GM19099 (cell line): Measurements from ENCODE around the gene TPCN2.

Source experiments
- POLR2A ChIP-seq: IDR thresholded peaks from 3 replicates; pipeline ENCODE4 v1.6.1; 2011; ENCODE audit warnings: low read depth; ENCODE audit not compliant: insufficient read length; ENCODE audit errors: extremely low read depth

TPCN2 gene

DNA sequence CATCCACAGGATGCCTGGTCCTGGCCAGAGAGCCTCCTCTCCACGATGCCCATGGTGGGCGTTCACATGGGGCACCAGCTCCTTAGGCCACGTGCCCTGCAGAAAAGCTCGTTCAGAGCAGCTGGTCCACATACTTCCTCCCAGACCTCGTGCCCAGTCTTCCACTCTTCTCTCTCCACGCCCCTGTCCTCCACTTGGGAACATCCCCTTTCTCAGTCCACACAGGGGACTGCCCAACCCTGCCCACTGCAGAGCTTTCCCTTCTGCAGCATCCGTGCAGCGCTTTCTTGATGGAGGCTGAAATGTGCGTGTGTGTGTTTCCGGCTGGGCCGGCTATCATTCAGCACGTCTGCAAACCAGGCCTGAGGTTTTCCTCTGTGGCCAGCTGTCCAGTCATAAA, 11.3 kb downstream of the TPCN2 start:
- TF ChIP-seq POLR2A: no peak

DNA sequence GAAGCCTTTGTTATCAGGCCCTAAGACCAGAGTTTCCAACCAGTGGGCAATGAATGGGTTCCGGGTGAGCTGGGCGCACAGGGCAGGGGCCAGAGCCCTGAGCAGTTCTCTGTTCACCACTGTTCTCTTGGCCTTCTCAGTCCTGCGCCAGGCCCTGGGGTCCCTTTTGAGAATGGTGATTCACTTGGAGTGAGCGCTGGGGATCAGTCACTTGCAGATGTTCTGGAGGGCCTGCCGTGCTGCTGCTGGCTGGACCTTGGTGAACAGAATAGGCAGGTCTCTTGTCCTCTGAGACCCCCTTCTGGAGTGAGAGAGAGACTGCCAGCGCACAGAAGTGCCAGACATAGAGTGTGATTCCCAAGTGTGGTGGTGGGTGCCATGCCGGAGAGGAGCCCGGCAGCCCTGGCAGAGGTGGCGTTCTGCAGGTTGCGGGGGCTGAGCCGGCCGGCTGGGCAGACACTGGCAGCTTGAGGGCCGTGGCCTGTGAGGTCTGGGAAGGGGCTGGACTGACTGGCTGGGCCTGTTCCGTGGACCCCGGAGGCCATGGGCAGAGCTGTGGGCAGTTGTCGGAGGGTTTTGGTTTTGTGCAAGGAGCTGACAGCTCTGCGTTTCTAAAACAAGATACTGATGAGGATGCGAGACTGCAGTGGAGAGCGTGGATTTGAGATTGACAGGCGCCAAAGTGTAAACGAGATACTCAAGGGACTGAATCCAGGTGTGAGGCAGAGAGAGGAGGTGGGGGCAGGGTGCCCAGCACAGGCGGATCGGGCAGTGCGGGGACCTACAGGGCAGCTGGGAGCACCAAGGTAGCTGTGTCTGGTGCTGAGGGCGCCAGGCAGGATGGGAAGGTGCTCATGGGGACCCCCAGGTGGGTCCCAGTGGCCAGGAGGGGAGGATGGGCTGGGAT, 12.3 kb downstream of the TPCN2 start:
- no peak for TF ChIP-seq POLR2A

DNA sequence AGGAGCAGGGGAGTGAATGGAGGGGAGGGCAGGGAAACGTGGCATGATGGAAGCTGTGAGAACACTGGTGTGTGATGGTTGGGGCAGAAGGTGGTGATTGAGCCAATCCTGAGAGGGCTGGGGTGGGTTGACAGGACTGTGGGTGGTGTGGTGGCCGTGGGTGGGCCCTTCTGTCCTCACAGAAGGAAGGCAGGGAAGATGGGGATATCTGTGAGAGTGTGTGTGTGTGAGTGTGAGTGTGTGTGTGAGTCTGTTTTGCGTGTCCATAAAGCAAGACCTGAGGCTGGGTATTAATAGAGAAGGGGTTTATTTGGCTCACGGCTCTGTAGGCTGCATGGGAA, 13.0 kb downstream of the TPCN2 start:
- TF ChIP-seq POLR2A: no peak

DNA sequence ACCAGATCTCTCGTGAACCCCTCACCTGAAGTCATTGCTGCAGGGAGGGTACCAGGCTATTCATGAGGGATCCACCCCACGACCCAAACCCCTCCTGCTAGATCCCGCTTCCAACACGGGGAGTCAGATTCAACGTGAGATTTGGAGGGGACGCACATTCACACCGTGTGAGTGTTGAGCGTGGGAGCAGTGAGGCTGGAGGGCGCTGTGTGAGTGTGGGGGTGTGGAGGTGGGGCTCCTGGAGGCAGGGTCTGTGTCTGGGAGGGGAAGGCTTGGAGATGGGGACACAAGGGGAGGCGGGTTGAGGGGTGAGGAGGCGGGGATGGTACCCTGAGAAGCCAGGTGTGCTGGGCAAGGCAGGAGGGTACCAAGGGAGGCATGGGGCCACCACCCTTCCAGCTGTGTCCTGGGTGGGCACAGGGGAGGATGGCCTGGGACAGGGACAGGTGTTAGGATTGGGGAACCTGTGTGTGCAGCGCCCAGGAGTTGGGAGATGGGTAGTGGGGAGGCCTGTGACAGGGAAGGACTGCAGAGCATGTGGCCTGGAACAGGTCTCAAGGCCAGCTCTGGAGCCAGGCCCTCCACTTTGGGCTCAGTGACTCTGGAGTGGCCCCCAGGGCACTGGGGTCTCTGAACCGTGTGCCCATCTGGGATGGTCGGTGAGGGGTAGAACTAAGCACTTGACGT, 13.6 kb downstream of the TPCN2 start:
- TF ChIP-seq POLR2A: no peak

DNA sequence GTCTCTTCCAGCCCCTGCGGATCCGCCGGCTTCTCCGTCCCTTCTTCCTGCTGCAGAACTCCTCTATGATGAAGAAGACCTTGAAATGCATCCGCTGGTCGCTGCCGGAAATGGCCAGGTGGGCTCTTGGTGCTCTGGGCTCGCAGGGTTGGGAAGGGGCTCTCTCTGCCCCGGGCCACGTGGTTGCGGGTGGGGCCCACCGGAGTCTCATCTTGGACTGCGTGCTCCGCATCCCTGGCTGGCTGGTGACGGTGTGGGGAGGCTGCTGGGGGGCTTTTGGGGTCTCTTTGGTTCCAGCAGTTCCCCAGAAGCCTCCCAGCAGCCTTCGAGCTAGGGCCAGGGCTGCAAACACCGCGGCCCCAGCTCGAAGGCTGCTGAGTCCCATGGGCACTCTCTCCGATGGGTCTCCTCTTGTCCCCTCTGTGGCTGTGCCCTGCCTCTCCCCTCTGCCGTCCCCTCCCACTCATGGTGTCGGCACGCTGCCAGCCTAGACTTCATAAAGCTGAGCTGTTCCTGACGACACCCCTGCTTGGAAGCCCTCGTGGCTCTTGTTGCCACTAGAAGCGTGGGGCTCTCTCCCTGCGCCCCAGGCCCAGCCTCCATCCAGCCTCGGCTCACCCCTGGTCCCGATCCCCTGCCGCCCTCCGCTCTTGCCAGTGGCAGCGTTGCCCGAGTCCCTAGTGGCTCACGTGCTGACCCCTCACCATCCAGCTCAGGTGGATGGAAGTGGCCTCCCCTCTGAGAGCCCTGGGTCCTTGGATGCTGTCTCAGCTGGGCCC, 14.3 kb downstream of the TPCN2 start:
- TF ChIP-seq POLR2A: no peak

DNA sequence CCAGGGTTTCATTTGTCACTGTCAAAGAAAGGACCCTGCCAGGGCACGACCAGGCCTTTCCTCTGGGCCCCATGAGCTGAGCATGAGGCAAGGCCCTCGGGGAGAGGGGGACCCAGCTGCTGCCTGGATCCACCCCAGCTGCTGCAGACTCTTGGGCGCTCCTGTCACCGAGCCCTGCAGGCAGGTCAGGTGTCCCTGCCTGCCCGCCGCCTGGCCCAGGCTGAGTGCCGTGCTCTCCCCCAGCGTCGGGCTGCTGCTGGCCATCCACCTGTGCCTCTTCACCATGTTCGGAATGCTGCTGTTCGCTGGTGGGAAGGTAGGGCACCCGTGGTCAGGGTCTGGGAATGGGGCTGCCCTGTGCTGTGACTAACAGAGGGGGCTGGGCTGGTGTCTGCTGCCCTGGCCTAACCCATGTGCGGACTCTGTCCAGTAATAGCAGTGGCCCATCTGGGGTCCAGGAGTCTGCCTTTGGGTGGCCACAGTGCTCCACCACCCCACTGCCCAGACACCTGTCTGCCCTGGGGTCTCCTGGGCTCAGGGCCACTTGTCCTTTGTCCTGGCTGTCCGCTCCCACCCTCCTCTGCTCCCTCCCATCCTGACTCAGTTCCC, 15.0 kb downstream of the TPCN2 start:
- TF ChIP-seq POLR2A: no peak

DNA sequence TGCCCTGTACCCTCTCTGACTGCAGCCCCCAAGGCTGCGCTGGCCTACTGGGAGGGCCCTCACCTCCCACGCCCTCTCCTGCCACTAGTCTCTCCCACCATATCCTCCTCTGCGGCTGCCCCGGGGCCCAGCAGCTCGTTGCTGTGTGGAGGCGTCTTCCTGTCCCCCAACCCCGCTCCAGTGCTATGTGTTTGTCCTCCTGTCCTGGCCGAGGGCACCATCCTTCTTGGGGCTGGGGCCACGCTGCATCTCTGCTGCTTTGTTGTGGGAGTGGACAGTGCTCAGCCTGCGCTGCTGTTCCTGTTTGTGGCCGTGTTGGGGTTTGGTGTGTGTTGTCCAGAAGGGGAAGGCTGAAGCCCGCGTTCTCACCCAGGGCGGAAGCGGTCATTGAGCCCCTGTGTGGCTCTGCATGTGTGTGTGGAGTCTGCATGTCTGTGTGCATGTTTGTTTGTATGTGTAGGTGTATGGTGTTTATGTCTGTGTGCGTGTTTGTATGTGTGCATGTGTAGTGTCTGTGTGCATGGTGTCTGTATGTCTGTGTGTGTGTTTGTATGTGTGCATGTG, 15.7 kb downstream of the TPCN2 start:
- no peak for TF ChIP-seq POLR2A

DNA sequence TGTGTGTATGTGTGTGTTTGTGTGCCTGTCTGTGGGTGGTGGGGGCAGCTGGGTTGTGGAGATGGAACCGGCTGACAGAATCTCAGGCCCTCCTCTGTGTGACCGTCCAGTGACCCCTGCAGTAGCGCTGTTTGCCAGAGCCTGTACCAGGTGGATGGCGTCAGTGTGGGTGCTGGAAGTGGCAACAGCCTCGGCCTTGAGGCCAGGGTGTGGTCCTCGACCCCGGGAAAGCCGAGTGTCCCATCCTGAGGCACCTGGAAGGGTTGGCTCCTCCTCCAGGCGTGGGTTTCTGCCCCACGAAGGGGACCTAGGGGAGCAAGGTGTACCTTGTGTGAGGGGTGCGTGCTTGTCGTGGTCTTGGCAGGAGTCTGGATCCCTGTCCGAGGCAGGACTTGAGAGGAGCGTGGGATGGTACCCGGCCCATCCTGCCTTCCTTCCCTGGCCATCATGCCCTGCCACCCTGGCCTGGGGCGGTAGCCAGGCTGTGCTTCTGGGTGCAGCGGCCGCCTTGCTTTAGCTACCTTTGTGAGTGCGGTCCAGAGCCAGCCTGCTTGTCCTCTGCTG, 16.5 kb downstream of the TPCN2 start:
- TF ChIP-seq POLR2A: no peak

DNA sequence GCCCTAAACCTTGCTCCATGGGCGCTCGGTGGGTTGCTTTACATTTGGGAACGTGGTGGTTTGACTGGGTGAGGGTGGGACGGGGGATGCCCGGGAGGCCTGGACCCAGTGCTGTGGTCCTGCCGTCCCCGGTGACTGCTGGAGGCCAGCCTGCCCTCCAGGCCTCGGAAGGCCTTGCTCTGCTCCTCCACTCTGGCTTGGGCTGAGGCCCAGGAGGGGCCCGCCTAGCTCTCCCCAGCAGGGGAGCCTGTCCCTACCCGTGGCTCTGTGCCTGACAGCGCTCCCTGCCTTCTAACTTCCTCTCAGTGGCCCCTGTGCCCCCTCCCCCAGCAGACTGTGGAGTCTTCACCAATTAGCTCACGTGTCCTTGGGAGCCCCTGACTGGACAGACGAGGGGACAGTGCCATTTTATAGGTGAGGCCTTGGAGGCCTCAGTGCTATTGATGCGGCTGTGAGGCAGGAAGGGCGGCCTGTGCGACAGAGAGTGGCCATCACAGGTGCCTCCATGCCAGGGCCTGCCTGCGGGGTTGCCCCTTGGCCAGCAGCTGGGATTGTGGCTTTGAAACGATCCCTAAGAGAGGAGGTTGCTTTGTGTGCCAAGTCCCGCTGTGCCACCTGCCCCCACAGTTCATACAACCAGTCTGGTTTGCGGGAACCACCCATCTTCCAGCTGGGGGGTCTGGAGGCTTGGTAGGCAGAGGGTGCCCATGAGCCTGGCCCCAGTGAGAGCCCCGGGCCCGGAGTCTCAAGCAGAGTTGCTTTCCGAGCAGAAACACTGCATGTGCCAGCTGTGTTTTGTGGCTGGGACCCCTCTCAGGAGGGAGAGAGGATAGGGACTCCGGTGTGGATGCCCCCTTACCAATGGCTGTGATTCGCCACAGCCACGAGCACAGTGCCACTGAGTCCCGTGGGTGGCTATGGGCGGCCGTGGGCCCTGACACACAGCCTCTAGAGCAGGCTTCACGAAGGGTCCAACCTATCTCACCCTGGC, 17.7 kb downstream of the TPCN2 start:
- TF ChIP-seq POLR2A: no peak

DNA sequence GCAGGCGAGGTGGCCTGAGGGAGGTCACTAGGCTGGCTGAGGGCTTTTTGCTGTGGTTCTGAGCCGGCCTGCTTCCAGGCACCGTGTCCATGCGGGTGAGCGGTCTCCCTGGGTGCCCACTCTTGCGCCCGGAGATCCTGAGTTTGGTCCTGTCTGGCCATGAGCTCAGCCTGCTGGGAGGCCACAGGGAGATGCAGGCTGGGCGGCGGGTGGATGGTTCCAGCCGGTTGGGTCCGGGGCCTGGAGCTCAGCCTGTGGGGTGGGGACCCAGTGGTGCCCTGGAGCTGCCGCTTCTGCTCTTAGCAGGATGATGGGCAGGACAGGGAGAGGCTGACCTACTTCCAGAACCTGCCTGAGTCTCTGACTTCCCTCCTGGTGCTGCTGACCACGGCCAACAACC, 18.5 kb downstream of the TPCN2 start:
- no peak for TF ChIP-seq POLR2A

DNA sequence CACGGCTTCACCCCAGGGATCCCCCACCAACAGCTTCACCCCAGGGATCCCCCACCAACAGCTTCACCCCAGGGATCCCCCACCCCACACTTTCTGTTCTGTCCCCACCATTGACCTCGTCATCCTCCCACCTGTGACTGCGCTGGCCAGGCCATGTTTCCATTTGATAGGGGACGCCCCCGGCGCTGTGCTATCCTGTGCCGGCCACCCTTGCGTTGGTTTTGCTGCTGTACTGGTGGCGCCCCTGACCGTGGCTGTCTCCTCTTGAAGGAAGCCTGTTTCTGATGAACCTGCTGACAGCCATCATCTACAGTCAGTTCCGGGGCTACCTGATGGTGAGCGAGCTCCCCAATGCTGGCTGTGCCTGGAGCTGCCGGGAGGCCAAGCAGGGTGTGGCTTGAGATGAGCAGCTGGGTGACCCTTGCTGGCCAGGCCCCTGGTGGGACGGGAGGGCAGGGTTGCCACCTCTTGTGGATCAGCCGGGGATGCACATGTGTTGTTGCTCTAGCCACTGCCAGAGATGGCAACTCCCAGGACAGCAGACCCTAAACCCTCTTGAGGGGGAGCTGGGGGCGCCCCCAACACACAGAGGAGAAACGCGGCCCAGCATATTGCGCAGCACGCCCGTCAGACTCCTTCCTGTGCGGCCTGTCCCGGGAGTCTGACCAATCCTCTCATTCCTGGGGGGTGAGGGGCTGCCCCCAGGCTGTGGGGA, 22.5 kb downstream of the TPCN2 start:
- no peak for TF ChIP-seq POLR2A

DNA sequence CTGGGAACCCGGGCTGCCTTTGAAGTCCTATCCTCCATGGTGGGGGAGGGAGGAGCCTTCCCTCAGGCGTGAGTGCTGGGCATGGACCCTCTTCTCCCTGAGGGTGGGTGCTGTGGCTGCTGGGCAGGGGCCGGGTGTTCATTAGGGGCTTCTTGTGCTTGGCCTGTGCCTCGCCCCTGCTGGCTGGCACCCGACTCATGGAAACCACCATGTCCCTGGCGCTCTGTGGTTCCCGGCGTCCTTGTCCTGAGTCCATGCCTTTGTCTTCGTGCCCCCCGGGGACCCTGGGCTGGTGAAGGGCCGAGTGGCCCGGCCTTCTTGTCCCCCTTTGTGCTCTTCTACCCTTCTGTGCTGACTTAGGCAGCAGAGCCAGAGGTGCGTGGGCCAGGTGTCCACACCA, 23.2 kb downstream of the TPCN2 start:
- TF ChIP-seq POLR2A: no peak

DNA sequence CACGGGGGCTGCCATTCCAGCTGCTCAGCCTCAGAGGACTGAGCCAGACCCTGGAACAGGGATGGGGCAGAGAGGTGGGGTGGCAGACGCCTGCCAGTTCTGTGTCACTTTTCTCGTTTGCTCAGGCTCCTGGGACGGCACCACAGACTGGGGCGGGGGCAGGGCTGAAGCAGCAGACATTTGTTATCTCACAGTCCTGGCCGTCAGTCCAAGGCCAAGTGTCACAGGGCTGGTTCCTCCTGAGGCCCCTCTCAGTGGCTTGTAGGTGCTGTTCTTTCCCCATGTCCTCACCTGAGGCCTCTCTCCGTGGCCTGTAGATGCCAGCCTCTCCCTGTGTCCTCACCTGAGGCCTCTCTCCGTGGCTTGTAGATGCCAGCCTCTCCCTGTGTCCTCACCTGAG, 24.7 kb downstream of the TPCN2 start:
- TF ChIP-seq POLR2A: no peak
